Transverse colon (tissue), 4 donors: ENCODE measurements around the gene NPLOC4.

Source experiments
- EP300 ChIP-seq: sonication (generic); formaldehyde crosslinking; IDR thresholded peaks from one replicate; pipeline ENCODE4 v1.6.1; 2017; ENCODE audit warnings: antibody characterized with exemption, low read depth
- POLR2A ChIP-seq: fragments of 450-650 bp; IDR thresholded peaks from one replicate; pipeline ENCODE4 v1.6.1; 2016; ENCODE audit warnings: antibody characterized with exemption, mild to moderate bottlenecking, moderate library complexity
- POLR2AphosphoS5 ChIP-seq, 3 donors: sonication (generic); formaldehyde crosslinking; IDR thresholded peaks; one replicate each; pipeline ENCODE4 v1.6.1; 2016; ENCODE audit warnings: antibody characterized with exemption in 3 of 3
- TF ChIP-seq, protein P1 (sequence below), 5 experiments: fragments of 200-600 bp in 3 of 5; fragments of 450-650 bp in 2 of 5; sonication (generic) in 3 of 5; IDR thresholded peaks; 1 replicate in 2 of 5; 2 replicates in 3 of 5; pipeline ENCODE4 v1.5.1; 2016 to 2017; ENCODE audit warnings: antibody characterized with exemption in 5 of 5, inconsistent platforms in 3 of 5, mild to moderate bottlenecking in 2 of 5, moderate library complexity in 1 of 5

- TF ChIP-seq, protein P1, sequence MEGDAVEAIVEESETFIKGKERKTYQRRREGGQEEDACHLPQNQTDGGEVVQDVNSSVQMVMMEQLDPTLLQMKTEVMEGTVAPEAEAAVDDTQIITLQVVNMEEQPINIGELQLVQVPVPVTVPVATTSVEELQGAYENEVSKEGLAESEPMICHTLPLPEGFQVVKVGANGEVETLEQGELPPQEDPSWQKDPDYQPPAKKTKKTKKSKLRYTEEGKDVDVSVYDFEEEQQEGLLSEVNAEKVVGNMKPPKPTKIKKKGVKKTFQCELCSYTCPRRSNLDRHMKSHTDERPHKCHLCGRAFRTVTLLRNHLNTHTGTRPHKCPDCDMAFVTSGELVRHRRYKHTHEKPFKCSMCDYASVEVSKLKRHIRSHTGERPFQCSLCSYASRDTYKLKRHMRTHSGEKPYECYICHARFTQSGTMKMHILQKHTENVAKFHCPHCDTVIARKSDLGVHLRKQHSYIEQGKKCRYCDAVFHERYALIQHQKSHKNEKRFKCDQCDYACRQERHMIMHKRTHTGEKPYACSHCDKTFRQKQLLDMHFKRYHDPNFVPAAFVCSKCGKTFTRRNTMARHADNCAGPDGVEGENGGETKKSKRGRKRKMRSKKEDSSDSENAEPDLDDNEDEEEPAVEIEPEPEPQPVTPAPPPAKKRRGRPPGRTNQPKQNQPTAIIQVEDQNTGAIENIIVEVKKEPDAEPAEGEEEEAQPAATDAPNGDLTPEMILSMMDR (IDR thresholded peaks at IDR 0.05) = no peak
- TF ChIP-seq EP300 (no peak), POLR2A (peak; percentile 44), POLR2AphosphoS5 (IDR thresholded peaks at IDR 0.05) (peak in 2 of 3 donors; percentile 12 to 58)
These were observed 127.5 kb downstream of the NPLOC4 start for GRCh38 chr17:81509207-81509971.
